Skeletal muscle tissue (tissue), 4 donors: ENCODE data around the gene RAB31. TPM values are rescaled to one million over a fixed set of nuclear protein-coding genes. Genes with fewer than 3 reads are reported as not detected.

Experiments used
- H3K27ac ChIP-seq: one replicate; pipeline ENCODE4 v1.7.0; 2013; ENCODE audit warnings: mild to moderate bottlenecking, low read depth, low read length, inconsistent platforms
- H3K27me3 ChIP-seq, 3 donors: one replicate each; pipeline ENCODE4 v1.7.0; 2013; ENCODE audit warnings: low read length in 3 of 3; ENCODE audit not compliant: control insufficient read depth in 3 of 3, insufficient read depth in 3 of 3
- H3K36me3 ChIP-seq, 3 donors: one replicate each; pipeline ENCODE4 v1.7.0; 2013; ENCODE audit warnings: low read length in 3 of 3; ENCODE audit not compliant: control insufficient read depth in 3 of 3, insufficient read depth in 3 of 3
- H3K4me1 ChIP-seq, 3 donors: one replicate each; pipeline ENCODE4 v1.7.0; 2013; ENCODE audit warnings: low read length in 3 of 3, mild to moderate bottlenecking in 3 of 3; ENCODE audit not compliant: control insufficient read depth in 3 of 3, insufficient read depth in 3 of 3
- H3K4me3 ChIP-seq, 3 donors: one replicate each; pipeline ENCODE4 v1.7.0; 2013; ENCODE audit warnings: low read length in 3 of 3
- H3K9ac ChIP-seq, 3 donors: one replicate each; pipeline ENCODE4 v1.7.0; 2013; ENCODE audit warnings: low read length in 3 of 3, mild to moderate bottlenecking in 3 of 3, moderate library complexity in 2 of 3, low read depth in 1 of 3
- H3K9me3 ChIP-seq, 3 donors: one replicate each; pipeline ENCODE4 v1.7.0; 2013; ENCODE audit warnings: low read length in 3 of 3; ENCODE audit not compliant: control insufficient read depth in 3 of 3
- total RNA-seq: library from RNA; depleted of rRNA; stranded (reverse); fragments of >200 nt; gene quantifications from one replicate; pipeline ENCODE4 v1.2.3, GENCODE V29; 2014
- donor health status: Osteomylitis.

RAB31 gene
- total RNA-seq, 1 donor from 2014 or later = 16.7 TPM

GRCh38 chr18:9863282-9863681 lies 155.2 kb downstream of the RAB31 start:
- H3K9ac ChIP-seq = no peak overlapping the region
- H3K27ac ChIP-seq = no peak overlapping the region

GRCh38 chr18:9865764-9866490 lies 157.8 kb downstream of the RAB31 start:
- Histone ChIP-seq H3K4me1 (peaks cover 0 to 8% (median 0%) of the 10 kb centered on the region in 3 donors), H3K27me3 (no peaks in the 10 kb centered on the region), H3K36me3 (no peaks in the 10 kb centered on the region), H3K27ac (no peak overlapping the region), H3K9me3 (no peaks in the 10 kb centered on the region), H3K9ac (no peak overlapping the region), H3K4me3 (no peak overlapping the region)

More at GRCh38 chr18:9863282-9863681, 155.2 kb downstream of the RAB31 start:
- H3K4me1 ChIP-seq = peaks cover 0 to 6% (median 0%) of the 10 kb centered on the region in 3 donors
- peaks cover 0 to 2% (median 0%) of the 10 kb centered on the region in 3 donors for H3K36me3 ChIP-seq
- no peaks in the 10 kb centered on the region for H3K27me3 ChIP-seq
- H3K4me3 ChIP-seq = no peak overlapping the region
- H3K9me3 ChIP-seq = no peaks in the 10 kb centered on the region

- Histone ChIP-seq H3K36me3 (no peaks in the 10 kb centered on the region), H3K27ac (no peak overlapping the region), H3K9me3 (no peaks in the 10 kb centered on the region), H3K27me3 (no peaks in the 10 kb centered on the region), H3K4me1 (peaks cover 0 to 8% (median 0%) of the 10 kb centered on the region in 3 donors), H3K9ac (no peak overlapping the region), H3K4me3 (no peak overlapping the region)
Observed at GRCh38 chr18:9866627-9867026, 158.5 kb downstream of the RAB31 start.

- no peak overlapping the region for H3K9ac ChIP-seq
- H3K36me3 ChIP-seq = no peaks in the 10 kb centered on the region
- H3K4me3 ChIP-seq = no peak overlapping the region
- no peaks in the 10 kb centered on the region for H3K27me3 ChIP-seq
- H3K9me3 ChIP-seq = no peaks in the 10 kb centered on the region
- peaks cover 0 to 8% (median 0%) of the 10 kb centered on the region in 3 donors for H3K4me1 ChIP-seq
- H3K27ac ChIP-seq = no peak overlapping the region
Observed at GRCh38 chr18:9867071-9867594, 159.0 kb downstream of the RAB31 start.

GRCh38 chr18:9868857-9869714 lies 161.0 kb downstream of the RAB31 start:
- H3K27me3 ChIP-seq = no peaks in the 10 kb centered on the region
- no peak overlapping the region for H3K27ac ChIP-seq
- peaks cover 0 to 8% (median 0%) of the 10 kb centered on the region in 3 donors for H3K4me1 ChIP-seq

GRCh38 chr18:9869715-9870430 lies 161.8 kb downstream of the RAB31 start:
- Histone ChIP-seq H3K4me3 (no peak overlapping the region), H3K9ac (no peak overlapping the region), H3K9me3 (no peaks in the 10 kb centered on the region), H3K36me3 (no peaks in the 10 kb centered on the region), H3K4me1 (peaks cover 0 to 8% (median 0%) of the 10 kb centered on the region in 3 donors), H3K27ac (no peak overlapping the region), H3K27me3 (no peaks in the 10 kb centered on the region)

More at GRCh38 chr18:9868857-9869714, 161.0 kb downstream of the RAB31 start:
- Histone ChIP-seq H3K9ac (no peak overlapping the region), H3K9me3 (no peaks in the 10 kb centered on the region), H3K36me3 (no peaks in the 10 kb centered on the region), H3K4me3 (no peak overlapping the region)

- H3K27me3 ChIP-seq = no peaks in the 10 kb centered on the region
- H3K9me3 ChIP-seq = no peaks in the 10 kb centered on the region
- no peak overlapping the region for H3K4me3 ChIP-seq
- H3K9ac ChIP-seq = no peak overlapping the region
- H3K36me3 ChIP-seq = no peaks in the 10 kb centered on the region
- H3K27ac ChIP-seq = no peak overlapping the region
- peaks cover 0 to 8% (median 0%) of the 10 kb centered on the region in 3 donors for H3K4me1 ChIP-seq
Observed at GRCh38 chr18:9870431-9871008, 162.4 kb downstream of the RAB31 start.

- H3K9me3 ChIP-seq = no peaks in the 10 kb centered on the region
- H3K4me3 ChIP-seq = no peak overlapping the region
- no peak overlapping the region for H3K9ac ChIP-seq
- no peak overlapping the region for H3K27ac ChIP-seq
- H3K36me3 ChIP-seq = no peaks in the 10 kb centered on the region
- H3K4me1 ChIP-seq = peaks cover 0 to 8% (median 0%) of the 10 kb centered on the region in 3 donors
- no peaks in the 10 kb centered on the region for H3K27me3 ChIP-seq
Observed at GRCh38 chr18:9871244-9871746, 163.2 kb downstream of the RAB31 start.

- H3K4me1 ChIP-seq = peaks cover 0 to 8% (median 0%) of the 10 kb centered on the region in 3 donors
- no peaks in the 10 kb centered on the region for H3K36me3 ChIP-seq
- no peak overlapping the region for H3K9ac ChIP-seq
- H3K4me3 ChIP-seq = no peak overlapping the region
- H3K9me3 ChIP-seq = no peaks in the 10 kb centered on the region
- H3K27ac ChIP-seq = no peak overlapping the region
- no peaks in the 10 kb centered on the region for H3K27me3 ChIP-seq
Observed at GRCh38 chr18:9872823-9873222, 164.7 kb downstream of the RAB31 start.
